ENCODE data around the gene MTMR2. TPM values are rescaled to one million over a fixed set of nuclear protein-coding genes. Genes with fewer than 3 reads are reported as not detected.

Gene MTMR2
- total and polyA plus RNA-seq, 2 of the 13 experiments (the other 11 are each of a cell fraction or from before 2014, with no cell fraction given) = 12.7 to 22.3 TPM

GRCh38 chr11:95923728-95924413 lies at the start of gene MTMR2 (continued):
- TF ChIP-seq ZNF280D (CRISPR knock-in tag; IDR thresholded peaks at IDR 0.05) (peak; percentile 85; the same call in 1 of the 2 replicates), ZFP62 (CRISPR knock-in tag; IDR thresholded peaks at IDR 0.05) (no peak), EZH2 (conservative IDR thresholded peaks at IDR 0.05; ENCODE audit: low read depth, low read length) (no peak), ZFP37 (CRISPR knock-in tag; IDR thresholded peaks at IDR 0.05; ENCODE audit: borderline replicate concordance) (0 out of 2 replicates have a peak, but pooled peaks have one; percentile 52), HOXA5 (CRISPR knock-in tag; IDR thresholded peaks at IDR 0.05) (0 out of 2 replicates have a peak, but pooled peaks have one; percentile 67), CEBPZ (IDR thresholded peaks at IDR 0.05; ENCODE audit: low read length) (no peak), ZFYVE20 (CRISPR knock-in tag; IDR thresholded peaks at IDR 0.05; ENCODE audit: borderline replicate concordance, low read depth) (no peak), STAT5B (CRISPR knock-in tag; IDR thresholded peaks at IDR 0.05) (no peak), HINFP (CRISPR knock-in tag; IDR thresholded peaks at IDR 0.05; ENCODE audit: low read depth) (peak; percentile 54; the same call in 1 of the 2 replicates), HNRNPL (IDR thresholded peaks at IDR 0.05; ENCODE audit: low read depth, low read length) (0 out of 2 replicates have a peak, but pooled peaks have one; percentile 47), ZBTB43 (CRISPR knock-in tag; conservative IDR thresholded peaks at IDR 0.05) (0 out of 2 replicates have a peak, but pooled peaks have one; percentile 62), ZNF432 (CRISPR knock-in tag; IDR thresholded peaks at IDR 0.05; ENCODE audit: borderline replicate concordance) (no peak), GPN1 (CRISPR knock-in tag; IDR thresholded peaks at IDR 0.05; ENCODE audit: borderline replicate concordance) (0 out of 2 replicates have a peak, but pooled peaks have one; percentile 36), NCOA1 (CRISPR knock-in tag; IDR thresholded peaks at IDR 0.05) (no peak), ATF7 (IDR thresholded peaks at IDR 0.05) (no peak), ATF7 (CRISPR knock-in tag; IDR thresholded peaks at IDR 0.05) (no peak), MXD1 (CRISPR knock-in tag; IDR thresholded peaks at IDR 0.05) (peak; percentile 90), CCDC6 (CRISPR knock-in tag; IDR thresholded peaks at IDR 0.05) (peak; percentile 74; the same call in 1 of the 2 replicates)

Data from HepG2 (cell line).